Fibroblast of skin of right quadriceps (primary cell): ENCODE measurements around the gene CACHD1.

Experiments used
- DNase-seq: peaks from one replicate; pipeline ENCODE4 v3.0.0-alpha.2; 2013

CACHD1 gene

GRCh38 chr1:64525116-64525686, 55.3 kb downstream of the CACHD1 start:
- DNase-seq, result no peak

- no peak for DNase-seq
These were observed 56.4 kb downstream of the CACHD1 start for GRCh38 chr1:64526312-64526711.

- DNase-seq, result no peak
These were observed 57.2 kb downstream of the CACHD1 start for GRCh38 chr1:64527165-64527564.

GRCh38 chr1:64527786-64528185, 57.9 kb downstream of the CACHD1 start:
- DNase-seq, result no peak

- DNase-seq, result peak; percentile 32
These were observed 61.2 kb downstream of the CACHD1 start for GRCh38 chr1:64530969-64531692.

- no peak for DNase-seq
These were observed 62.7 kb downstream of the CACHD1 start for GRCh38 chr1:64532646-64533045.

GRCh38 chr1:64535938-64536835, 66.3 kb downstream of the CACHD1 start:
- DNase-seq, result peak; percentile 57

GRCh38 chr1:64536836-64537490, 67.0 kb downstream of the CACHD1 start:
- DNase-seq, result no peak

- no peak for DNase-seq
These were observed 68.0 kb downstream of the CACHD1 start for GRCh38 chr1:64537942-64538341.

GRCh38 chr1:64538389-64538788, 68.5 kb downstream of the CACHD1 start:
- no peak for DNase-seq

GRCh38 chr1:64539289-64539688, 69.4 kb downstream of the CACHD1 start:
- DNase-seq, result no peak

GRCh38 chr1:64539781-64540218, 69.9 kb downstream of the CACHD1 start:
- DNase-seq, result peak; percentile 66

- peak; percentile 59 for DNase-seq
These were observed 70.4 kb downstream of the CACHD1 start for GRCh38 chr1:64540265-64540791.

- no peak for DNase-seq
These were observed 72.2 kb downstream of the CACHD1 start for GRCh38 chr1:64542118-64542517.

GRCh38 chr1:64543831-64544230, 73.9 kb downstream of the CACHD1 start:
- peak; percentile 40 for DNase-seq

- DNase-seq, result no peak
These were observed 75.4 kb downstream of the CACHD1 start for GRCh38 chr1:64545118-64545843.

GRCh38 chr1:64546013-64546412, 76.1 kb downstream of the CACHD1 start:
- peak; percentile 20 for DNase-seq

- DNase-seq, result no peak
These were observed 79.7 kb downstream of the CACHD1 start for GRCh38 chr1:64549464-64550239.

GRCh38 chr1:64550510-64550909, 80.6 kb downstream of the CACHD1 start:
- DNase-seq, result no peak

GRCh38 chr1:64550946-64551605, 81.1 kb downstream of the CACHD1 start:
- DNase-seq, result peak; percentile 27

- DNase-seq, result no peak
These were observed 83.4 kb downstream of the CACHD1 start for GRCh38 chr1:64553285-64553684.
